ENCODE results near the gene SYT8.

SYT8 gene

DNA sequence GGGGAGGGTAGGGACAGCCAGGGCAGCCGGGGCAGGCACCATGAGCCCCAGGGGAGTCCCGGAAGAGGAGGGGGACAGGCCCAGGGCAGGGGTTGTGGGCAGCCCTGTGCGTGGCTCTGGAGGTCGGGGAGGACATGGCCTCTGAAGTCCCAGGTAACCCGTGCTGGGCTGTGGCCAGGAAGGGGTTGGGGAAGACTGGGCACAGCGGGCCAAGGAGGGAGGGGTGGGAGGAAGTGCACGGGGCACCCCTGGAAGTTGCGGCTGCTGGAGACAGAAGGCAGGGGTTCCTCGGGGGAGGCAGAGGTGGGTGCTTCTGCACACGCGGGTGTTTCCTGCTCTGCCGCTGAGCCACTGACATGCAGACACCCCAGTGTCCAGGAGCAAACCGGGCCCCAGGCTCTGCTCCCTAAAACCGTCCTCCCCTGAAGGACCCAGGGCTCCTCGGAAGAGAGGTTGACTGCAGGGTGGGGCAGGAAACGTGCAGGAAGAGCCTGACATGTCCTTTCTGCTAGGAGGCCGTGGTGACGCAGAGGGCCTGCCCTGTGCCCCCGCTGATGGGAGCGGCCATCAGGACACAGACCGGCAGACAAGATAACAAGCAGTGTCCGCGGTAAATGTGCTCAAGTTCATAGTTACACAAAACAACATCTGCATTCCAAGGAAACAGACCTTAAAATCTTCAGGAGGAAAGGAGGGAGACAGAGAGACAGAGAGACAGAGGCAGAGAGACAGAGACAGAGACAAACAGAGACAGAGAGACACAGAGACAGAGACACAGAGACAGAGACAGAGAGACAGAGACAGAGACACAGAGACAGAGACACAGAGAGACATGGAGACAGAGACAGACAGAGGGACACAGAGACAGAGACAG lies 9.7 kb downstream of the SYT8 start:
- DNase-seq = no peak
- H3K27me3 ChIP-seq (replicated peaks) = no peaks in the 10 kb centered on the region
- H3K27ac ChIP-seq = no peak overlapping the region
- H3K36me3 ChIP-seq (replicated peaks) = no peaks in the 10 kb centered on the region
- in situ Hi-C loops (cut with HindIII; ENCODE audit: low pct_ligation_motif_present, low sequenced_read_pairs) = no loop called here
- TF ChIP-seq, protein P1, sequence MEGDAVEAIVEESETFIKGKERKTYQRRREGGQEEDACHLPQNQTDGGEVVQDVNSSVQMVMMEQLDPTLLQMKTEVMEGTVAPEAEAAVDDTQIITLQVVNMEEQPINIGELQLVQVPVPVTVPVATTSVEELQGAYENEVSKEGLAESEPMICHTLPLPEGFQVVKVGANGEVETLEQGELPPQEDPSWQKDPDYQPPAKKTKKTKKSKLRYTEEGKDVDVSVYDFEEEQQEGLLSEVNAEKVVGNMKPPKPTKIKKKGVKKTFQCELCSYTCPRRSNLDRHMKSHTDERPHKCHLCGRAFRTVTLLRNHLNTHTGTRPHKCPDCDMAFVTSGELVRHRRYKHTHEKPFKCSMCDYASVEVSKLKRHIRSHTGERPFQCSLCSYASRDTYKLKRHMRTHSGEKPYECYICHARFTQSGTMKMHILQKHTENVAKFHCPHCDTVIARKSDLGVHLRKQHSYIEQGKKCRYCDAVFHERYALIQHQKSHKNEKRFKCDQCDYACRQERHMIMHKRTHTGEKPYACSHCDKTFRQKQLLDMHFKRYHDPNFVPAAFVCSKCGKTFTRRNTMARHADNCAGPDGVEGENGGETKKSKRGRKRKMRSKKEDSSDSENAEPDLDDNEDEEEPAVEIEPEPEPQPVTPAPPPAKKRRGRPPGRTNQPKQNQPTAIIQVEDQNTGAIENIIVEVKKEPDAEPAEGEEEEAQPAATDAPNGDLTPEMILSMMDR (IDR thresholded peaks at IDR 0.05; ENCODE audit: low read depth, low read length, missing control alignments) = no peak
- no peak overlapping the region for H3K4me3 ChIP-seq (ENCODE audit: low read depth, low read length)

GRCh38 chr11:1845095-1845429 lies 10.3 kb downstream of the SYT8 start:
- H3K27ac ChIP-seq = no peak overlapping the region
- H3K4me3 ChIP-seq (ENCODE audit: low read depth, low read length) = no peak overlapping the region
- in situ Hi-C loops (cut with HindIII; ENCODE audit: low pct_ligation_motif_present, low sequenced_read_pairs) = no loop called here
- H3K36me3 ChIP-seq (replicated peaks) = no peaks in the 10 kb centered on the region
- TF ChIP-seq, protein P1 (IDR thresholded peaks at IDR 0.05; ENCODE audit: low read depth, low read length, missing control alignments) = no peak
- H3K27me3 ChIP-seq (replicated peaks) = no peaks in the 10 kb centered on the region
- DNase-seq = no peak

- H3K27ac ChIP-seq = no peak overlapping the region
- in situ Hi-C loops (cut with HindIII; ENCODE audit: low pct_ligation_motif_present, low sequenced_read_pairs) = no loop called here
- no peak for DNase-seq
- no peaks in the 10 kb centered on the region for H3K27me3 ChIP-seq (replicated peaks)
- TF ChIP-seq, protein P1 (IDR thresholded peaks at IDR 0.05; ENCODE audit: low read depth, low read length, missing control alignments) = no peak
- H3K4me3 ChIP-seq (ENCODE audit: low read depth, low read length) = no peak overlapping the region
- H3K36me3 ChIP-seq (replicated peaks) = no peaks in the 10 kb centered on the region
Observed at GRCh38 chr11:1845561-1846452, 11.0 kb downstream of the SYT8 start.

GRCh38 chr11:1846453-1846932 lies 11.7 kb downstream of the SYT8 start:
- no peak overlapping the region for H3K4me3 ChIP-seq (ENCODE audit: low read depth, low read length)
- no peak overlapping the region for H3K27ac ChIP-seq
- H3K27me3 ChIP-seq (replicated peaks) = no peaks in the 10 kb centered on the region
- in situ Hi-C loops (cut with HindIII; ENCODE audit: low pct_ligation_motif_present, low sequenced_read_pairs) = no loop called here
- TF ChIP-seq, protein P1 (IDR thresholded peaks at IDR 0.05; ENCODE audit: low read depth, low read length, missing control alignments) = no peak
- DNase-seq = no peak
- no peaks in the 10 kb centered on the region for H3K36me3 ChIP-seq (replicated peaks)

- no peaks in the 10 kb centered on the region for H3K36me3 ChIP-seq (replicated peaks)
- in situ Hi-C loops (cut with HindIII; ENCODE audit: low pct_ligation_motif_present, low sequenced_read_pairs) = no loop called here
- DNase-seq = no peak
- H3K4me3 ChIP-seq (ENCODE audit: low read depth, low read length) = no peak overlapping the region
- TF ChIP-seq, protein P1 (IDR thresholded peaks at IDR 0.05; ENCODE audit: low read depth, low read length, missing control alignments) = no peak
- no peak overlapping the region for H3K27ac ChIP-seq
- no peaks in the 10 kb centered on the region for H3K27me3 ChIP-seq (replicated peaks)
Observed at GRCh38 chr11:1847006-1847735, 12.4 kb downstream of the SYT8 start.

All from brain microvascular endothelial cell (primary cell).